H1 (cell line): ENCODE data around the gene THAP11. TPM values are rescaled to one million over a fixed set of nuclear protein-coding genes. Genes with fewer than 3 reads are reported as not detected.

Source experiments
- CTCF ChIA-PET: fragments of 300-600 bp; sonication (Branson Sonifier 250); formaldehyde crosslinking; loops from one replicate; lab custom pipeline; 2021; ENCODE audit not compliant: partially characterized antibody; lab: Charles Lee
- POLR2A ChIA-PET: fragments of 300-600 bp; sonication (Branson Sonifier 250); formaldehyde crosslinking; loops from one replicate; lab custom pipeline; 2021; ENCODE audit warnings: inconsistent platforms; ENCODE audit not compliant: partially characterized antibody; lab: Charles Lee
- DNase-seq, 2 experiments: peaks; one replicate each; pipeline versions ENCODE4 v3.0.0 to v3.0.0-alpha.2; 2010 to 2022; ENCODE audit warnings: low spot score in 2 of 2, low read depth in 1 of 2, mixed read lengths in 1 of 2
- FAIRE-seq: peaks from 2 replicates; lab custom pipeline; 2011; peaks lifted over from hg19 to GRCh38; lab: Jason Lieb, UNC
- H2AFZ ChIP-seq: 2 replicates; pipeline ENCODE4 v1.8.1; 2012; ENCODE audit warnings: low read length, inconsistent platforms
- H2AK5ac ChIP-seq: 2 replicates; pipeline ENCODE4 v1.6.1; 2013; ENCODE audit warnings: low read depth, low read length
- H2BK120ac ChIP-seq: replicated peaks from 2 replicates; pipeline ENCODE3; 2013; ENCODE audit warnings: low read depth, low read length, inconsistent platforms
- H2BK12ac ChIP-seq: 2 replicates; pipeline ENCODE4 v1.6.1; 2013; ENCODE audit warnings: low read depth, low read length
- H2BK15ac ChIP-seq: 2 replicates; pipeline ENCODE4 v1.6.1; 2013; ENCODE audit warnings: low read length
- H2BK20ac ChIP-seq: 2 replicates; pipeline ENCODE4 v1.6.1; 2013; ENCODE audit warnings: low read length
- H2BK5ac ChIP-seq: 2 replicates; pipeline ENCODE4 v1.6.1; 2013; ENCODE audit warnings: low read depth, low read length
- H3K14ac ChIP-seq: 2 replicates; pipeline ENCODE4 v1.6.1; 2013; ENCODE audit warnings: inconsistent platforms; ENCODE audit not compliant: insufficient read length
- H3K18ac ChIP-seq: 2 replicates; pipeline ENCODE4 v1.6.1; 2013; ENCODE audit warnings: low read length; ENCODE audit errors: extremely low read depth
- H3K23ac ChIP-seq: 2 replicates; pipeline ENCODE4 v1.6.1; 2013; ENCODE audit warnings: inconsistent platforms; ENCODE audit not compliant: insufficient read length
- H3K23me2 ChIP-seq: 2 replicates; pipeline ENCODE4 v1.6.1; 2013; ENCODE audit warnings: low read depth, low read length
- H3K27ac ChIP-seq: 2 replicates; pipeline ENCODE4 v1.6.1; 2011; ENCODE audit warnings: low read depth, low read length, inconsistent platforms
- H3K27me3 ChIP-seq, 4 experiments: replicated peaks in 1 of 4; 1 replicate in 1 of 4; 2 replicates in 3 of 4; pipeline versions ENCODE4 v1.6.1 to v1.8.1; 2011 to 2013; ENCODE audit warnings: low read length in 3 of 4, mild to moderate bottlenecking in 3 of 4, inconsistent platforms in 2 of 4, mixed read lengths in 2 of 4, moderate library complexity in 1 of 4; ENCODE audit not compliant: control insufficient read depth in 3 of 4, insufficient read depth in 3 of 4; ENCODE audit errors: extremely low read depth in 1 of 4
- H3K36me3 ChIP-seq, 4 experiments: 2 replicates each; pipeline versions ENCODE4 v1.6.1 to v1.8.1; 2011 to 2013; ENCODE audit warnings: mild to moderate bottlenecking in 4 of 4, low read length in 3 of 4, moderate library complexity in 2 of 4, control low read depth in 1 of 4, inconsistent platforms in 1 of 4; ENCODE audit not compliant: insufficient read depth in 4 of 4, control insufficient read depth in 2 of 4
- H3K4ac ChIP-seq: replicated peaks from 2 replicates; pipeline ENCODE3; 2013; ENCODE audit warnings: low read length, low read depth, mixed read lengths, inconsistent platforms; ENCODE audit not compliant: insufficient read length
- H3K4me1 ChIP-seq, 4 experiments: replicated peaks in 1 of 4; 1 replicate in 1 of 4; 2 replicates in 3 of 4; pipeline versions ENCODE4 v1.6.1 to v1.8.1; 2011 to 2013; ENCODE audit warnings: low read length in 3 of 4, inconsistent platforms in 2 of 4, mixed read lengths in 1 of 4; ENCODE audit not compliant: insufficient read depth in 4 of 4, control insufficient read depth in 3 of 4
- H3K4me2 ChIP-seq, 2 experiments: 2 replicates each; pipeline versions ENCODE4 v1.6.1 to v1.8.1; 2011 to 2013; ENCODE audit warnings: low read depth in 2 of 2, low read length in 2 of 2, control low read depth in 1 of 2, inconsistent platforms in 1 of 2, mild to moderate bottlenecking in 1 of 2; ENCODE audit not compliant: insufficient read depth in 1 of 2
- H3K4me3 ChIP-seq, 4 experiments: fragments of 200-600, 300-600 bp in 1 of 4; sonication (generic), shearing (Covaris generic), sonication (Bioruptor Twin) in 1 of 4; 2 replicates each; pipeline versions ENCODE4 v1.5.1 to v1.8.1; 2011 to 2016; ENCODE audit warnings: low read length in 4 of 4, low read depth in 3 of 4, control low read depth in 2 of 4, inconsistent platforms in 2 of 4, mild to moderate bottlenecking in 2 of 4, mixed read lengths in 1 of 4, moderate library complexity in 1 of 4; ENCODE audit not compliant: insufficient read depth in 2 of 4; ENCODE audit errors: extremely low read depth in 1 of 4
- H3K56ac ChIP-seq: replicated peaks from 2 replicates; pipeline ENCODE3; 2013; ENCODE audit warnings: low read depth, mild to moderate bottlenecking, mixed read lengths, low read length, inconsistent platforms; ENCODE audit not compliant: insufficient read length
- H3K79me1 ChIP-seq: 2 replicates; pipeline ENCODE4 v1.6.1; 2013; ENCODE audit warnings: low read depth, low read length, control low read depth
- H3K79me2 ChIP-seq, 2 experiments: 2 replicates each; pipeline versions ENCODE4 v1.6.1 to v1.8.1; 2012 to 2013; ENCODE audit warnings: low read length in 2 of 2, mild to moderate bottlenecking in 2 of 2, inconsistent platforms in 1 of 2; ENCODE audit not compliant: insufficient read depth in 2 of 2, control insufficient read depth in 1 of 2
- H3K9ac ChIP-seq, 4 experiments: replicated peaks in 1 of 4; 1 replicate in 1 of 4; 2 replicates in 3 of 4; pipeline versions ENCODE4 v1.6.1 to v1.8.1; 2011 to 2013; ENCODE audit warnings: low read depth in 3 of 4, low read length in 3 of 4, control low read depth in 2 of 4, mild to moderate bottlenecking in 2 of 4, moderate library complexity in 2 of 4, inconsistent platforms in 1 of 4; ENCODE audit errors: extremely low read depth in 1 of 4
- H3K9me3 ChIP-seq, 2 experiments: 2 replicates each; pipeline versions ENCODE4 v1.6.1 to v1.8.1; 2012 to 2013; ENCODE audit warnings: mild to moderate bottlenecking in 2 of 2, moderate library complexity in 2 of 2, control low read depth in 1 of 2, inconsistent platforms in 1 of 2, low read depth in 1 of 2, low read length in 1 of 2, mixed read lengths in 1 of 2; ENCODE audit not compliant: insufficient read depth in 2 of 2
- H4K20me1 ChIP-seq, 2 experiments: replicated peaks in 1 of 2; 2 replicates each; pipeline versions ENCODE3 to v1.8.1; 2011 to 2013; ENCODE audit warnings: inconsistent platforms in 2 of 2, low read length in 2 of 2, mild to moderate bottlenecking in 1 of 2; ENCODE audit not compliant: insufficient read depth in 2 of 2, control insufficient read depth in 1 of 2
- H4K5ac ChIP-seq: 2 replicates; pipeline ENCODE4 v1.6.1; 2013; ENCODE audit warnings: low read length, low read depth, mixed read lengths, inconsistent platforms; ENCODE audit not compliant: insufficient read length
- H4K8ac ChIP-seq: 2 replicates; pipeline ENCODE4 v1.8.0; 2013; ENCODE audit warnings: mild to moderate bottlenecking, moderate library complexity, low read length, inconsistent platforms; ENCODE audit not compliant: insufficient read depth; ENCODE audit errors: extremely low read depth
- H4K91ac ChIP-seq: replicated peaks from 2 replicates; pipeline ENCODE3; 2013; ENCODE audit warnings: low read length, mixed read lengths, inconsistent platforms; ENCODE audit not compliant: insufficient read length
- BRCA1 ChIP-seq: IDR thresholded peaks from 2 replicates; pipeline ENCODE4 v1.6.1; 2012; ENCODE audit warnings: low read depth, low read length, improper control_type of control experiment
- GABPA ChIP-seq: IDR thresholded peaks from 2 replicates; pipeline ENCODE4 v1.6.1; 2011; ENCODE audit warnings: mild to moderate bottlenecking, low read length, moderate library complexity, borderline replicate concordance; ENCODE audit not compliant: insufficient read depth
- HDAC6 ChIP-seq: IDR thresholded peaks from one replicate; pipeline ENCODE4 v1.7.1; 2012; ENCODE audit warnings: low read depth, mild to moderate bottlenecking, inconsistent platforms, low read length, moderate library complexity
- WGBS, 2 experiments: shearing (Covaris generic) in 1 of 2; methylation state at CpG; one replicate each; pipeline versions ENCODE4 v1.1.6 to v1.1.7; 2013 to 2015; ENCODE audit warnings: low lambda C conversion rate in 2 of 2, mixed read lengths in 2 of 2, inconsistent platforms in 1 of 2, low coverage in 1 of 2, missing lambda C conversion rate in 1 of 2; ENCODE audit not compliant: insufficient replicate concordance in 2 of 2, insufficient coverage in 1 of 2, insufficient read length in 1 of 2; ENCODE audit errors: extremely low coverage in 1 of 2, missing lambda C conversion rate in 1 of 2; 5-methylcytosine and 5-hydroxymethylcytosine counted together
- polyA plus RNA-seq, 7 experiments: library from polyadenylated mRNA; depleted of rRNA in 3 of 7; stranded (reverse) in 5 of 7; unstranded in 2 of 7; fragments of >200 nt in 5 of 7; fragments of 200-250 nt in 2 of 7; gene quantifications; 1 replicate in 5 of 7; 2 replicates in 1 of 7; 4 replicates in 1 of 7; pipeline versions ENCODE4 v1.2.1 to v1.2.3, GENCODE V29; 2011 to 2013; ENCODE audit warnings: missing spikeins in 2 of 7, mixed read lengths in 2 of 7
- total RNA-seq: library from RNA; stranded (reverse); fragmentation: NEBNext Ultra II Directional; extraction: Animal tissue kit (Norgen Biotek cat#: 25700); gene quantifications from 2 replicates; pipeline ENCODE4 v1.2.1, GENCODE V29; 2021

The THAP11 gene
- total and polyA plus RNA-seq, 2 of the 8 experiments (the other 6 are each of a cell fraction or from before 2014, with no cell fraction given) = 50.8 to 54.8 TPM

DNA sequence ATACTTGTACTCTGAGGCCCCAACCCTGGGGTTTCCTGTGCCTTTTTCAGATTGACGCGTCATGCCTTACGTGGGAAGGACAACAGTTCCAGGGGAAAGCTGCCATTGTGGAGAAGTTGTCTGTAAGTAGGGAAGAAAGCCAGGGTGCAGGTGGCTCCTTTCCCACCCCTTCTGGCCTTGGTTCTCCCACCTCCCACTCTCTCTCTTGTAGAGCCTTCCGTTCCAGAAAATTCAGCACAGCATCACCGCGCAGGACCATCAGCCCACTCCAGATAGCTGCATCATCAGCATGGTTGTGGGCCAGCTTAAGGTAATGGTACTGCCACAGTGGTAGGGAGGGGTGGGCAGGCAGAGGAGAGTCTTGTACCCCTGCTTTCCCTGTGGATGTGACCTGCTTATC, 26.2 kb downstream of the THAP11 start:
- POLR2A ChIA-PET = interaction anchor here (0.6 to 1.0 kb wide), 2 partner anchors 9 to 210 kb away, joined by 3 read pairs; no protein-coding TSS in a partner anchor
- H3K27me3 ChIP-seq = no peaks in the 10 kb centered on the region
- 98% methylated on average over 6 of the region's 6 CpGs; no CpG with 5 or more reads in 1 of the 2 experiments for WGBS, 2 experiments

More for the DNA sequence above, 26.2 kb downstream of the THAP11 start:
- Histone ChIP-seq H3K9me3 (no peaks in the 10 kb centered on the region), H3K23ac (no peak overlapping the region), H2BK5ac (no peak overlapping the region), H3K14ac (no peak overlapping the region), H4K5ac (no peak overlapping the region), H3K9ac (no peak overlapping the region), H3K79me2 (peaks cover 0 to 9% of the 10 kb centered on the region in 2 experiments; a peak in 2 of 4 replicates), H3K56ac (no peak overlapping the region), H2BK15ac (no peak overlapping the region), H4K91ac (peak overlapping the region; percentile 46), H2AFZ (no peak overlapping the region), H4K8ac (no peak overlapping the region), H3K27ac (no peak overlapping the region), H3K18ac (no peak overlapping the region), H3K36me3 (peaks cover 14 to 51% (median 28%) of the 10 kb centered on the region in 4 experiments), H4K20me1 (peaks cover 10 to 16% of the 10 kb centered on the region in 2 experiments), H2BK120ac (no peak overlapping the region), H2BK12ac (no peak overlapping the region), H3K79me1 (peaks cover 7% of the 10 kb centered on the region), H3K4me1 (no peaks in the 10 kb centered on the region; a peak in 2 of 7 replicates), H3K4me3 (no peak overlapping the region), H3K4me2 (no peak overlapping the region), H3K4ac (no peak overlapping the region), H2BK20ac (no peak overlapping the region)
- no peak for FAIRE-seq
- DNase-seq = no peak
- CTCF ChIA-PET = interaction anchor here (0.9 to 12.2 kb wide), 7 partner anchors 15 to 197 kb away, joined by 3 to 123 read pairs (median 4); partner anchors contain the start of genes CENPT and NUTF2
- no peak for TF ChIP-seq BRCA1
- TF ChIP-seq GABPA = no peak
- no peak for TF ChIP-seq HDAC6
- TF ChIP-seq, all 59 proteins: peak for 0
- Histone ChIP-seq H2AK5ac (no peak overlapping the region), H3K23me2 (peaks cover 2% of the 10 kb centered on the region; the same call in 1 of the 2 replicates)
